Measurements from ENCODE around the gene TXNRD3. TPM values are rescaled to one million over a fixed set of nuclear protein-coding genes. Genes with fewer than 3 reads are reported as not detected.

TXNRD3 gene
- total RNA-seq (0.47 TPM), polyA plus RNA-seq (under 1 TPM; 0.22 to 0.81 (median 0.66) TPM)

GRCh38 chr3:126654571-126655383 lies at the start of gene TXNRD3:
TXNRD3 (minus strand) TSS chr3:126655124.
- ATAC-seq (ENCODE audit: low read depth in 2 of 2) = peak; percentile 54 to 74
- H3K27me3 Mint-ChIP-seq = peaks cover 22% of the 10 kb centered on the region
- H3K9me3 Mint-ChIP-seq = peaks cover 0 to 2% (median 0%) of the 10 kb centered on the region in 7 donors

GRCh38 chr3:126703512-126704493 lies 48.9 kb upstream of the TXNRD3 start, which contains the start of gene CHCHD6:
CHCHD6 (plus strand) TSS chr3:126704240; CDS start chr3:126704313, 73 bp downstream.
- ATAC-seq (ENCODE audit: low read depth in 2 of 2) = peak; percentile 96 to 97
- H3K9me3 ChIP-seq (ENCODE audit: control insufficient read depth in 2 of 2, low read length in 2 of 2) = no peaks in the 10 kb centered on the region
- H3K4me3 ChIP-seq (ENCODE audit: low read depth, low read length) = peak within 1 kb of the TSS; percentile 57
- peaks cover 12 to 27% (median 18%) of the 10 kb centered on the region in 4 donors for H3K4me1 Mint-ChIP-seq
- DNase-seq = peak; percentile 91 to 96 (median 96)
- H3K4me1 ChIP-seq (ENCODE audit: control insufficient read depth, insufficient read depth, low read length, poor library complexity, severe bottlenecking) = peaks cover 16% of the 10 kb centered on the region
- no peaks in the 10 kb centered on the region for H3K36me3 ChIP-seq (ENCODE audit: control insufficient read depth, insufficient read depth, low read length)
- peak within 1 kb of the TSS; percentile 89 to 97 (median 94) for H3K4me3 Mint-ChIP-seq
- H3K36me3 Mint-ChIP-seq = peaks cover 2% of the 10 kb centered on the region
- H3K9me3 Mint-ChIP-seq = peaks cover 0 to 1% (median 0%) of the 10 kb centered on the region in 7 donors
- H3K27ac Mint-ChIP-seq = peak within 1 kb of the TSS; percentile 5 to 96 (median 91)
- peaks cover 4% of the 10 kb centered on the region for H3K27me3 ChIP-seq (ENCODE audit: control insufficient read depth, insufficient read depth, low read length)
- H3K27me3 Mint-ChIP-seq = peaks cover 40% of the 10 kb centered on the region
- no peak within 1 kb of the TSS for H3K27ac ChIP-seq (ENCODE audit: insufficient read depth, low read length, poor library complexity, severe bottlenecking)

More at GRCh38 chr3:126654571-126655383, at the start of gene TXNRD3:
- Histone ChIP-seq H3K9me3 (ENCODE audit: control insufficient read depth in 2 of 2, low read length in 2 of 2) (no peaks in the 10 kb centered on the region), H3K27me3 (ENCODE audit: control insufficient read depth, insufficient read depth, low read length) (peaks cover 18% of the 10 kb centered on the region), H3K27ac (ENCODE audit: insufficient read depth, low read length, poor library complexity, severe bottlenecking) (no peak within 1 kb of the TSS), H3K36me3 (ENCODE audit: control insufficient read depth, insufficient read depth, low read length) (no peaks in the 10 kb centered on the region), H3K4me1 (ENCODE audit: control insufficient read depth, insufficient read depth, low read length, poor library complexity, severe bottlenecking) (peaks cover 4% of the 10 kb centered on the region), H3K4me3 (ENCODE audit: low read depth, low read length) (no peak within 1 kb of the TSS)
- Mint-ChIP-seq H3K4me1 (peaks cover 0 to 8% (median 0%) of the 10 kb centered on the region in 4 donors), H3K27ac (no peak within 1 kb of the TSS), H3K36me3 (no peaks in the 10 kb centered on the region), H3K4me3 (peak within 1 kb of the TSS; percentile 50 to 87 (median 84))
- DNase-seq = peak; percentile 26 to 66 (median 41)

GRCh38 chr3:126699011-126699410 lies 44.1 kb upstream of the TXNRD3 start:
- DNase-seq = no peak
- no peak for ATAC-seq (ENCODE audit: low read depth in 2 of 2)
- Mint-ChIP-seq H3K27me3 (peaks cover 58% of the 10 kb centered on the region), H3K4me3 (no peak overlapping the region), H3K9me3 (peaks cover 0 to 4% (median 0%) of the 10 kb centered on the region in 7 donors), H3K36me3 (no peaks in the 10 kb centered on the region), H3K27ac (no peak overlapping the region), H3K4me1 (peaks cover 4 to 9% (median 7%) of the 10 kb centered on the region in 4 donors)
- H3K4me3 ChIP-seq (ENCODE audit: low read depth, low read length) = no peak overlapping the region
- peaks cover 5% of the 10 kb centered on the region for H3K4me1 ChIP-seq (ENCODE audit: control insufficient read depth, insufficient read depth, low read length, poor library complexity, severe bottlenecking)
- no peaks in the 10 kb centered on the region for H3K36me3 ChIP-seq (ENCODE audit: control insufficient read depth, insufficient read depth, low read length)
- no peak overlapping the region for H3K27ac ChIP-seq (ENCODE audit: insufficient read depth, low read length, poor library complexity, severe bottlenecking)
- H3K27me3 ChIP-seq (ENCODE audit: control insufficient read depth, insufficient read depth, low read length) = peaks cover 12% of the 10 kb centered on the region
- H3K9me3 ChIP-seq (ENCODE audit: control insufficient read depth in 2 of 2, low read length in 2 of 2) = no peaks in the 10 kb centered on the region

GRCh38 chr3:126696701-126697267 lies 41.9 kb upstream of the TXNRD3 start:
- H3K9me3 ChIP-seq (ENCODE audit: control insufficient read depth in 2 of 2, low read length in 2 of 2) = no peaks in the 10 kb centered on the region
- Mint-ChIP-seq H3K27ac (no peak overlapping the region), H3K9me3 (peaks cover 0 to 3% (median 0%) of the 10 kb centered on the region in 7 donors), H3K4me3 (no peak overlapping the region), H3K4me1 (no peaks in the 10 kb centered on the region), H3K27me3 (peaks cover 47% of the 10 kb centered on the region), H3K36me3 (no peaks in the 10 kb centered on the region)
- H3K4me3 ChIP-seq (ENCODE audit: low read depth, low read length) = no peak overlapping the region
- no peak overlapping the region for H3K27ac ChIP-seq (ENCODE audit: insufficient read depth, low read length, poor library complexity, severe bottlenecking)
- H3K27me3 ChIP-seq (ENCODE audit: control insufficient read depth, insufficient read depth, low read length) = peaks cover 18% of the 10 kb centered on the region
- no peaks in the 10 kb centered on the region for H3K4me1 ChIP-seq (ENCODE audit: control insufficient read depth, insufficient read depth, low read length, poor library complexity, severe bottlenecking)
- no peaks in the 10 kb centered on the region for H3K36me3 ChIP-seq (ENCODE audit: control insufficient read depth, insufficient read depth, low read length)
- DNase-seq (no peak), ATAC-seq (ENCODE audit: low read depth in 2 of 2) (no peak)

GRCh38 chr3:126693921-126694320 lies 39.0 kb upstream of the TXNRD3 start:
- Histone ChIP-seq H3K27me3 (ENCODE audit: control insufficient read depth, insufficient read depth, low read length) (peaks cover 15% of the 10 kb centered on the region), H3K9me3 (ENCODE audit: control insufficient read depth in 2 of 2, low read length in 2 of 2) (no peaks in the 10 kb centered on the region), H3K4me1 (ENCODE audit: control insufficient read depth, insufficient read depth, low read length, poor library complexity, severe bottlenecking) (no peaks in the 10 kb centered on the region), H3K4me3 (ENCODE audit: low read depth, low read length) (no peak overlapping the region), H3K27ac (ENCODE audit: insufficient read depth, low read length, poor library complexity, severe bottlenecking) (no peak overlapping the region), H3K36me3 (ENCODE audit: control insufficient read depth, insufficient read depth, low read length) (no peaks in the 10 kb centered on the region)
- ATAC-seq (ENCODE audit: low read depth in 2 of 2) (no peak), DNase-seq (no peak)
- H3K4me1 Mint-ChIP-seq = no peaks in the 10 kb centered on the region
- H3K27me3 Mint-ChIP-seq = peaks cover 30% of the 10 kb centered on the region
- H3K4me3 Mint-ChIP-seq = no peak overlapping the region
- no peaks in the 10 kb centered on the region for H3K36me3 Mint-ChIP-seq
- H3K9me3 Mint-ChIP-seq = peaks cover 0 to 3% (median 0%) of the 10 kb centered on the region in 7 donors
- no peak overlapping the region for H3K27ac Mint-ChIP-seq

- Histone ChIP-seq H3K27me3 (ENCODE audit: control insufficient read depth, insufficient read depth, low read length) (peaks cover 15% of the 10 kb centered on the region), H3K4me1 (ENCODE audit: control insufficient read depth, insufficient read depth, low read length, poor library complexity, severe bottlenecking) (no peaks in the 10 kb centered on the region), H3K36me3 (ENCODE audit: control insufficient read depth, insufficient read depth, low read length) (no peaks in the 10 kb centered on the region), H3K9me3 (ENCODE audit: control insufficient read depth in 2 of 2, low read length in 2 of 2) (no peaks in the 10 kb centered on the region), H3K27ac (ENCODE audit: insufficient read depth, low read length, poor library complexity, severe bottlenecking) (no peak overlapping the region), H3K4me3 (ENCODE audit: low read depth, low read length) (no peak overlapping the region)
- Mint-ChIP-seq H3K9me3 (peaks cover 0 to 2% (median 0%) of the 10 kb centered on the region in 7 donors), H3K36me3 (no peaks in the 10 kb centered on the region), H3K27me3 (peaks cover 30% of the 10 kb centered on the region), H3K27ac (no peak overlapping the region), H3K4me3 (no peak overlapping the region), H3K4me1 (no peaks in the 10 kb centered on the region)
- DNase-seq (no peak), ATAC-seq (ENCODE audit: low read depth in 2 of 2) (no peak)
Measured at GRCh38 chr3:126692858-126693257, 37.9 kb upstream of the TXNRD3 start.

- Histone ChIP-seq H3K36me3 (ENCODE audit: control insufficient read depth, insufficient read depth, low read length) (no peaks in the 10 kb centered on the region), H3K27me3 (ENCODE audit: control insufficient read depth, insufficient read depth, low read length) (peaks cover 15% of the 10 kb centered on the region)
- no peak overlapping the region for H3K4me3 Mint-ChIP-seq
Measured at GRCh38 chr3:126691765-126692164, 36.8 kb upstream of the TXNRD3 start.

More at GRCh38 chr3:126691765-126692164, 36.8 kb upstream of the TXNRD3 start:
- H3K36me3 Mint-ChIP-seq = no peaks in the 10 kb centered on the region
- no peak overlapping the region for H3K27ac Mint-ChIP-seq
- H3K9me3 Mint-ChIP-seq = peaks cover 0 to 2% (median 0%) of the 10 kb centered on the region in 7 donors
- no peaks in the 10 kb centered on the region for H3K4me1 Mint-ChIP-seq
- ATAC-seq (ENCODE audit: low read depth in 2 of 2) (no peak), DNase-seq (no peak)
- H3K4me3 ChIP-seq (ENCODE audit: low read depth, low read length) = no peak overlapping the region
- no peaks in the 10 kb centered on the region for H3K4me1 ChIP-seq (ENCODE audit: control insufficient read depth, insufficient read depth, low read length, poor library complexity, severe bottlenecking)
- H3K27ac ChIP-seq (ENCODE audit: insufficient read depth, low read length, poor library complexity, severe bottlenecking) = no peak overlapping the region
- H3K9me3 ChIP-seq (ENCODE audit: control insufficient read depth in 2 of 2, low read length in 2 of 2) = no peaks in the 10 kb centered on the region
- H3K27me3 Mint-ChIP-seq = peaks cover 27% of the 10 kb centered on the region
